Measurements from ENCODE around the gene MRPL55.

The MRPL55 gene

DNA sequence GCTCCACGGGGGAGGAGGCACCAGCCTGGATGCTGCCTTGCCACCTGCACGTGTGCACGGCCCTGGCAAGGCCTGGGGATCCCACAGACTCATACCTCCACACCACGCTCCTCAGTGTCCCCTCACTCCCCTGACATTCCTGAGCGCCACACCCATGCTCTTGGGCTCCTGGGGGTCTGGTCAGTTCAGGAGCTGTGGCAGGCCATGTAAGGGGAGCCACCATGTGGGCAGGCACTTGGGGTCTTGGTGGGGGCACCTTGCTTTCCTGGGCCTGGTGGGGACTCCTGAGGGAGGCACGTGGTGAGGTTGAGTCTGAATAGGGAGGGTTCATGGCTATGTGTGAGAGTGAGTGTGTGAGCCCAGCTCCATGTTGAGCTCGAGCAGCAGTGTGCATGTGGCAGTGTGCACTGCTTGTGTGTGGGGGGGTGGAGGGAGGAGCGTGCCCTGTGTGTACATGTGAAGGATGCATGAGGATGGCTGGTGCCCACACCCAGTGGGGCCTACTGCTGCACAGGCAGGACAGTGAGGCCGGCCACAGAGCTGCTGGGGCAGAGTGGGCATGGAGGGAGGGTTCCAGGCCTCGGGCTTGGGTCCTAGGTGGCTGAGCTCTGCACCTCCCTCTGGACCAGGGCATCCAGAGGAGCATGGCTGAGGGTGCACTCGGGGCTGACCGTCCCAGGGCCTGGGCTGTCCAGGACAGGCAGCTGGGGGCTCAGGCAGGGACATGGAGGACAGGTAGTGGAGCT is 42.3 kb upstream of the MRPL55 start:
- DNase-seq: no peak
- TF ChIP-seq GATA1 (IDR thresholded peaks at IDR 0.05; ENCODE audit: low read depth, low read length) (no peak), POLR2A (IDR thresholded peaks at IDR 0.05; ENCODE audit: low read length) (no peak)

- no peak for TF ChIP-seq POLR2A (IDR thresholded peaks at IDR 0.05; ENCODE audit: low read length)
- TF ChIP-seq GATA1 (IDR thresholded peaks at IDR 0.05; ENCODE audit: low read depth, low read length): no peak
- no peak for DNase-seq
Observed at GRCh38 chr1:228150461-228151179, 41.5 kb upstream of the MRPL55 start.

- TF ChIP-seq POLR2A (IDR thresholded peaks at IDR 0.05; ENCODE audit: low read length) (no peak), GATA1 (IDR thresholded peaks at IDR 0.05; ENCODE audit: low read depth, low read length) (no peak)
- no peak for DNase-seq
Observed at GRCh38 chr1:228150120-228150460, 41.0 kb upstream of the MRPL55 start.

- TF ChIP-seq GATA1 (IDR thresholded peaks at IDR 0.05; ENCODE audit: low read depth, low read length): no peak
- TF ChIP-seq POLR2A (IDR thresholded peaks at IDR 0.05; ENCODE audit: low read length): no peak
- no peak for DNase-seq
Observed at GRCh38 chr1:228149406-228150119, 40.5 kb upstream of the MRPL55 start, which contains the start of gene GJC2. GJC2 (plus strand) TSS chr1:228149930; CDS start chr1:228157759, 7,829 bp downstream.

DNA sequence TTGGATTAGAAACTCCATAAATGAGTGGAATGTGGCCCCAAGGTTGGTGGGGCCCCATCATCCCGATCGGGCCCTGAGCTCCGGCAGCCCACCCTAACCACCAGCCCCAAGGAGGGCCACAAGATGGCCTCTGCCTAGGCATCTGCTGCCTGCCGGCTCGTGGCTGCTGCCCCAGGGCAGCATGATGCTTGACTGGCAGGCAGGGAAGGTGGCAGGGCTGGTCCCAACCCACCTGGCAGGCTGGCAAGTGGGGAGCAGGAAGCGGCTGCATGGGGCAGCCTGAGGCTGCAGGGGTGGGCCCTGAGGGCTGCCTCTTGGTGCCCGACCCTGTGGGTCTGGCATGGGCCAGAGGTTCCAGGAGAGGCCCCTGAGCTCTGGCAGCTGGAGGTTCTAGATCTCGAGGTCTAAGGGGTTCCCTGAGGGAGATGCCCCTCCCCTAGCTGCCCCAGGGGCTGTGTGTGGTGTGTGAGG is 39.9 kb upstream of the MRPL55 start:
- no peak for TF ChIP-seq POLR2A (IDR thresholded peaks at IDR 0.05; ENCODE audit: low read length)
- no peak for TF ChIP-seq GATA1 (IDR thresholded peaks at IDR 0.05; ENCODE audit: low read depth, low read length)

GRCh38 chr1:228148196-228148861 is 39.2 kb upstream of the MRPL55 start:
- TF ChIP-seq POLR2A (IDR thresholded peaks at IDR 0.05; ENCODE audit: low read length): no peak
- no peak for TF ChIP-seq GATA1 (IDR thresholded peaks at IDR 0.05; ENCODE audit: low read depth, low read length)
- no peak for DNase-seq

More for the DNA sequence above, 39.9 kb upstream of the MRPL55 start:
- DNase-seq: no peak

- no peak for DNase-seq
Observed at GRCh38 chr1:228147768-228148167, 38.7 kb upstream of the MRPL55 start.

GRCh38 chr1:228147151-228147693 is 38.1 kb upstream of the MRPL55 start:
- no peak for DNase-seq
- no peak for TF ChIP-seq POLR2A (IDR thresholded peaks at IDR 0.05; ENCODE audit: low read length)
- no peak for TF ChIP-seq GATA1 (IDR thresholded peaks at IDR 0.05; ENCODE audit: low read depth, low read length)

More at GRCh38 chr1:228147768-228148167, 38.7 kb upstream of the MRPL55 start:
- TF ChIP-seq POLR2A (IDR thresholded peaks at IDR 0.05; ENCODE audit: low read length) (no peak), GATA1 (IDR thresholded peaks at IDR 0.05; ENCODE audit: low read depth, low read length) (no peak)

DNA sequence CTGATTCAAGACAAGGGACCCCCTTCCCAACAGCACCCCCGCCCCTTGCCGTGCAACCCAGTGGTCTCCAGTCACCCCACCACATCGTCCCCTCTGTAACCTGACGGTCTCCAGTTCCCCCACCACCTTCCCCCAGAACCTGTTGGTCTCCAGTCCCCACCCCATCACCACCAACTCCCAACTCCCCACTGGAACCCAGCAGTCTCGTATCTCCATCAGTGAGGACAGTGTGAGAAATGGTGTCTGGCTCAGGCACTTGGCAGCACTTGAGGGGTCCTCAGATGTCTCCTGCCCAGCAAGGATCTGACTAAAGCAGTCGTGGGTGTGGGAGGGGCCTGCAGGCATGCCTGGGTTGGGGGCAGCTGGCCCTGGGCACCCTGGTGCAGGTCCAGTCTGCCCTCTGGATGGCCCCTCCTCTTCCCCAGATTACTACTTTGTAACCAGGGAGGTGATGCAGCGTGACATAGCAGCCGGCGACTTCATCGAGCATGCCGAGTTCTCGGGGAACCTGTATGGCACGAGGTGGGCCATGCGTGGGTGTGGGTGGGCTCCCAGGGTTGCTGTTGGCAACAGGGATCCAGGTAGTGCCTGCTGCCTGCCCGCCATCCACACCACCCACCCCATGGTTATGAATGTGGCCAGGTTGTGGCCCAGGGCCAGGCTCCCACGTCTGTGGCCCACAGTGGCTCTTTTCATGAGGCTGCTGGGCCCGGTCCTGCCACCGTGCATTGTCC is 37.5 kb upstream of the MRPL55 start:
- TF ChIP-seq POLR2A (IDR thresholded peaks at IDR 0.05; ENCODE audit: low read length) (no peak), GATA1 (IDR thresholded peaks at IDR 0.05; ENCODE audit: low read depth, low read length) (no peak)
- no peak for DNase-seq

DNA sequence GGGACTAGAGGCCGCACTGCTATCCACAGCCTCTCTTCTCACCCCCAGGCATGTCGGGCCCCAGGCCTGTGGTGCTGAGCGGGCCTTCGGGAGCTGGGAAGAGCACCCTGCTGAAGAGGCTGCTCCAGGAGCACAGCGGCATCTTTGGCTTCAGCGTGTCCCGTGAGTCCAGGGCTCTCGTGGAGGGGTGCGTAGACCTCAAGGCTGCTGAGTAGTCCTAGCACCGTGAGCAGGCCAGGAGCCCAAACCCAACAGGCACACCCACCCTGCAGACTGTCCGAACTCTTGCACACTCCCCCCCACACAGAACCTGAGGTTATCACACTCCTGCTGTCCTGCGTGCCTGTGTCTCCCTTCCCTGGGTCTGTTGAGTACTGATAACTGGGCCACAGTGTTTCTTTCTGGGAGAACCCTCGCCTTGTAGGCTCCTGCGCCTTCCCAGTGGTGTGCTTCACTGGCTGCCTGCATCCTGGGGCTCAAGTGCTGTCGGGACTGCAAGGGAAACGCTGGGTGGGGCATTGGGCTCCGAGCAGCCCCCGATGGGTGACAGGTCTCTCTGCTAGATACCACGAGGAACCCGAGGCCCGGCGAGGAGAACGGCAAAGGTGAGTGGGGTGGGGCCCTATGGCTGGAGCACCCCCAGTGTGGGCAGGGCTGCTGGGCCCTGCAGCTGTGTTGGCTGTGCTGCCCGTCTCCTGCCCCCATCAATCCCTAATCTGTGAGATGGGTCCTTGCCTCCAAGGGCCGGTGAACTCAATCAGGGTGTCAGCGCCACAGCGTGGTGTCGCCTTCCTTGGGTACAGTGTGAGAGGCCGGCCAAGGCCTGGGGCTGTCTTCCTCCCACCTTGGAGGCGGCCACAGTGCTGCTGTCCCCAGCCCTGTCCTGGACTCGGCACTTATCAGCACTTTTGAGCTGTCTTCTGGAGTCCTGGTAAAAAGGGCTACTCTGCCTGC is 36.6 kb upstream of the MRPL55 start:
- peak; percentile 87 to 91 for DNase-seq
- TF ChIP-seq POLR2A (IDR thresholded peaks at IDR 0.05; ENCODE audit: low read length): peak; percentile 28
- peak; percentile 46 for TF ChIP-seq GATA1 (IDR thresholded peaks at IDR 0.05; ENCODE audit: low read depth, low read length)

GRCh38 chr1:228144993-228145343 is 35.9 kb upstream of the MRPL55 start:
- TF ChIP-seq GATA1 (IDR thresholded peaks at IDR 0.05; ENCODE audit: low read depth, low read length): no peak
- TF ChIP-seq POLR2A (IDR thresholded peaks at IDR 0.05; ENCODE audit: low read length): no peak
- DNase-seq: no peak
